Subcutaneous abdominal adipose tissue (tissue), 5 donors: ENCODE data around the gene QKI.

Experiments used
- H3K27ac ChIP-seq: one replicate; pipeline ENCODE4 v1.7.0; 2013; ENCODE audit warnings: low read depth, mild to moderate bottlenecking, inconsistent platforms, low read length, moderate library complexity
- H3K27me3 ChIP-seq, 5 donors: one replicate each; pipeline ENCODE4 v1.7.0; 2013; ENCODE audit warnings: low read length in 5 of 5, inconsistent platforms in 1 of 5; ENCODE audit not compliant: control insufficient read depth in 5 of 5, insufficient read depth in 4 of 5
- H3K36me3 ChIP-seq, 5 donors: one replicate each; pipeline ENCODE4 v1.7.0; 2013; ENCODE audit warnings: low read length in 5 of 5; ENCODE audit not compliant: control insufficient read depth in 5 of 5, insufficient read depth in 5 of 5
- H3K4me1 ChIP-seq, 5 donors: one replicate each; pipeline ENCODE4 v1.7.0; 2013; ENCODE audit warnings: low read length in 5 of 5, mild to moderate bottlenecking in 3 of 5, moderate library complexity in 1 of 5; ENCODE audit not compliant: control insufficient read depth in 5 of 5, insufficient read depth in 5 of 5
- H3K4me3 ChIP-seq, 5 donors: one replicate each; pipeline ENCODE4 v1.7.0; 2013; ENCODE audit warnings: low read length in 5 of 5, low read depth in 1 of 5
- H3K9ac ChIP-seq, 5 donors: one replicate each; pipeline ENCODE4 v1.7.0; 2013; ENCODE audit warnings: low read length in 5 of 5, mild to moderate bottlenecking in 4 of 5, moderate library complexity in 3 of 5
- H3K9me3 ChIP-seq, 5 donors: one replicate each; pipeline ENCODE4 v1.7.0; 2013; ENCODE audit warnings: low read length in 5 of 5; ENCODE audit not compliant: control insufficient read depth in 5 of 5
- donor health status: healthy.
- donor health status: healthy.
- donor health status: healthy.
- donor health status: healthy.
- donor health status: healthy.

QKI gene

GRCh38 chr6:163446549-163446948 is 32.0 kb downstream of the QKI start:
- Histone ChIP-seq H3K9ac (no peak overlapping the region), H3K4me1 (peaks cover 1 to 44% (median 23%) of the 10 kb centered on the region in 5 donors), H3K4me3 (no peak overlapping the region), H3K9me3 (no peaks in the 10 kb centered on the region), H3K36me3 (no peaks in the 10 kb centered on the region), H3K27ac (peak overlapping the region; percentile 3), H3K27me3 (no peaks in the 10 kb centered on the region)

GRCh38 chr6:163449076-163449475 is 34.6 kb downstream of the QKI start:
- Histone ChIP-seq H3K4me3 (no peak overlapping the region), H3K36me3 (no peaks in the 10 kb centered on the region), H3K27me3 (no peaks in the 10 kb centered on the region), H3K9me3 (no peaks in the 10 kb centered on the region), H3K4me1 (peaks cover 0 to 22% (median 11%) of the 10 kb centered on the region in 5 donors), H3K27ac (no peak overlapping the region), H3K9ac (peak overlapping the region in 1 of 5 donors; percentile 25)

- peaks cover 0 to 28% (median 24%) of the 10 kb centered on the region in 5 donors for H3K4me1 ChIP-seq
- H3K9me3 ChIP-seq, result peaks cover 0 to 2% (median 0%) of the 10 kb centered on the region in 5 donors
- peaks cover 3 to 12% (median 8%) of the 10 kb centered on the region in 5 donors for H3K36me3 ChIP-seq
- H3K27ac ChIP-seq, result no peak overlapping the region
- H3K4me3 ChIP-seq, result no peak overlapping the region
- H3K9ac ChIP-seq, result no peak overlapping the region
- H3K27me3 ChIP-seq, result no peaks in the 10 kb centered on the region
These were observed 39.9 kb downstream of the QKI start for GRCh38 chr6:163454425-163454824.

- Histone ChIP-seq H3K4me3 (no peak overlapping the region), H3K4me1 (peaks cover 0 to 37% (median 24%) of the 10 kb centered on the region in 5 donors), H3K27ac (no peak overlapping the region)
These were observed 41.0 kb downstream of the QKI start for GRCh38 chr6:163455552-163455951.

GRCh38 chr6:163457637-163458561 is 43.4 kb downstream of the QKI start:
- Histone ChIP-seq H3K9me3 (peaks cover 0 to 2% (median 0%) of the 10 kb centered on the region in 5 donors), H3K4me1 (peaks cover 0 to 48% (median 34%) of the 10 kb centered on the region in 5 donors), H3K36me3 (peaks cover 3 to 12% (median 8%) of the 10 kb centered on the region in 5 donors), H3K27ac (peak overlapping the region; percentile 21), H3K27me3 (no peaks in the 10 kb centered on the region), H3K9ac (no peak overlapping the region), H3K4me3 (no peak overlapping the region)

More at GRCh38 chr6:163455552-163455951, 41.0 kb downstream of the QKI start:
- Histone ChIP-seq H3K9ac (no peak overlapping the region), H3K9me3 (peaks cover 0 to 2% (median 0%) of the 10 kb centered on the region in 5 donors), H3K36me3 (peaks cover 3 to 12% (median 8%) of the 10 kb centered on the region in 5 donors), H3K27me3 (no peaks in the 10 kb centered on the region)

GRCh38 chr6:163459007-163459406 is 44.5 kb downstream of the QKI start:
- Histone ChIP-seq H3K4me3 (no peak overlapping the region), H3K9ac (no peak overlapping the region), H3K27me3 (no peaks in the 10 kb centered on the region), H3K9me3 (peaks cover 0 to 2% (median 0%) of the 10 kb centered on the region in 5 donors), H3K4me1 (peaks cover 0 to 48% (median 34%) of the 10 kb centered on the region in 5 donors), H3K27ac (no peak overlapping the region), H3K36me3 (peaks cover 5 to 12% (median 8%) of the 10 kb centered on the region in 5 donors)

GRCh38 chr6:163459536-163459935 is 45.0 kb downstream of the QKI start:
- no peaks in the 10 kb centered on the region for H3K27me3 ChIP-seq
- peaks cover 5 to 12% (median 8%) of the 10 kb centered on the region in 5 donors for H3K36me3 ChIP-seq
- no peak overlapping the region for H3K9ac ChIP-seq
- H3K27ac ChIP-seq, result peak overlapping the region; percentile 68
- H3K9me3 ChIP-seq, result peaks cover 0 to under 1% (median 0%) of the 10 kb centered on the region in 5 donors
- H3K4me3 ChIP-seq, result no peak overlapping the region
- H3K4me1 ChIP-seq, result peaks cover 0 to 48% (median 34%) of the 10 kb centered on the region in 5 donors

GRCh38 chr6:163460307-163460782 is 45.8 kb downstream of the QKI start:
- Histone ChIP-seq H3K27ac (peak overlapping the region; percentile 68), H3K9ac (peak overlapping the region; percentile 21 to 38 (median 35)), H3K9me3 (no peaks in the 10 kb centered on the region), H3K4me1 (peaks cover 0 to 48% (median 34%) of the 10 kb centered on the region in 5 donors), H3K36me3 (peaks cover 5 to 14% (median 8%) of the 10 kb centered on the region in 5 donors), H3K27me3 (no peaks in the 10 kb centered on the region), H3K4me3 (peak overlapping the region; percentile 43 to 68 (median 64))

GRCh38 chr6:163461696-163462095 is 47.2 kb downstream of the QKI start:
- H3K4me1 ChIP-seq, result peaks cover 0 to 48% (median 34%) of the 10 kb centered on the region in 5 donors
- no peaks in the 10 kb centered on the region for H3K27me3 ChIP-seq
- no peak overlapping the region for H3K4me3 ChIP-seq
- H3K27ac ChIP-seq, result peak overlapping the region; percentile 38
- H3K9ac ChIP-seq, result no peak overlapping the region
- H3K36me3 ChIP-seq, result peaks cover 0 to 14% (median 8%) of the 10 kb centered on the region in 5 donors
- no peaks in the 10 kb centered on the region for H3K9me3 ChIP-seq

- Histone ChIP-seq H3K4me1 (peaks cover 0 to 48% (median 35%) of the 10 kb centered on the region in 5 donors), H3K27ac (no peak overlapping the region), H3K9ac (no peak overlapping the region)
These were observed 48.7 kb downstream of the QKI start for GRCh38 chr6:163463180-163463579.

More at GRCh38 chr6:163463180-163463579, 48.7 kb downstream of the QKI start:
- H3K9me3 ChIP-seq, result no peaks in the 10 kb centered on the region
- no peaks in the 10 kb centered on the region for H3K27me3 ChIP-seq
- H3K4me3 ChIP-seq, result no peak overlapping the region
- H3K36me3 ChIP-seq, result peaks cover 0 to 6% (median 3%) of the 10 kb centered on the region in 5 donors
